Kidney capillary endothelial cell (primary cell): Measurements from ENCODE around the gene PPP2R2C.

ENCODE experiments used
- DNase-seq: peaks from one replicate; pipeline ENCODE4 v3.0.0-alpha.2; 2018; ENCODE audit warnings: low spot score

The PPP2R2C gene

GRCh38 chr4:6364146-6364545 is 108.3 kb downstream of the PPP2R2C start:
- no peak for DNase-seq

GRCh38 chr4:6362896-6363295 is 109.5 kb downstream of the PPP2R2C start:
- peak; percentile 33 for DNase-seq

GRCh38 chr4:6362243-6362885 is 110.0 kb downstream of the PPP2R2C start:
- DNase-seq = no peak

- DNase-seq = no peak
These were observed 111.2 kb downstream of the PPP2R2C start for GRCh38 chr4:6361076-6361784.

GRCh38 chr4:6360385-6360784 is 112.0 kb downstream of the PPP2R2C start:
- DNase-seq = no peak

GRCh38 chr4:6359536-6360308 is 112.7 kb downstream of the PPP2R2C start:
- no peak for DNase-seq

GRCh38 chr4:6357476-6357875 is 114.9 kb downstream of the PPP2R2C start:
- DNase-seq = no peak

GRCh38 chr4:6356076-6356560 is 116.3 kb downstream of the PPP2R2C start:
- no peak for DNase-seq

GRCh38 chr4:6355052-6355451 is 117.4 kb downstream of the PPP2R2C start:
- peak; percentile 27 for DNase-seq

- DNase-seq = no peak
These were observed 117.8 kb downstream of the PPP2R2C start for GRCh38 chr4:6354626-6355025.

- no peak for DNase-seq
These were observed 118.3 kb downstream of the PPP2R2C start for GRCh38 chr4:6354119-6354518.

GRCh38 chr4:6352031-6352692 is 120.3 kb downstream of the PPP2R2C start:
- DNase-seq = no peak

GRCh38 chr4:6351246-6352000 is 121.0 kb downstream of the PPP2R2C start:
- no peak for DNase-seq

GRCh38 chr4:6350646-6351045 is 121.8 kb downstream of the PPP2R2C start:
- no peak for DNase-seq

GRCh38 chr4:6349896-6350603 is 122.4 kb downstream of the PPP2R2C start:
- DNase-seq = no peak

- no peak for DNase-seq
These were observed 124.0 kb downstream of the PPP2R2C start for GRCh38 chr4:6348408-6348807.

- DNase-seq = no peak
These were observed 124.8 kb downstream of the PPP2R2C start for GRCh38 chr4:6347511-6348045.

- no peak for DNase-seq
These were observed 125.9 kb downstream of the PPP2R2C start for GRCh38 chr4:6346373-6347110.

- DNase-seq = no peak
These were observed 126.5 kb downstream of the PPP2R2C start for GRCh38 chr4:6345866-6346265.
